Testis (tissue), 5 donors: ENCODE data around the gene DDRGK1. TPM values are rescaled to one million over a fixed set of nuclear protein-coding genes. Genes with fewer than 3 reads are reported as not detected.

Source experiments
- DNase-seq: peaks from one replicate; pipeline ENCODE4 v3.0.0-alpha.2; 2019
- H3K27ac ChIP-seq, 2 donors: fragments of 200-600 bp; sonication (generic); one replicate each; pipeline ENCODE4 v1.5.1; 2019
- H3K27me3 ChIP-seq: fragments of 200-600 bp; sonication (generic); one replicate; pipeline ENCODE4 v1.5.1; 2019
- H3K36me3 ChIP-seq: fragments of 200-600 bp; sonication (generic); one replicate; pipeline ENCODE4 v1.5.1; 2017; ENCODE audit warnings: low read depth; ENCODE audit errors: missing control alignments
- H3K4me1 ChIP-seq: fragments of 200-600 bp; sonication (generic); one replicate; pipeline ENCODE4 v1.5.1; 2019
- H3K4me3 ChIP-seq, 2 donors: fragments of 200-600 bp; sonication (generic); one replicate each; pipeline ENCODE4 v1.5.1; 2017 to 2019
- H3K9me3 ChIP-seq: fragments of 200-600 bp; sonication (generic); one replicate; pipeline ENCODE4 v1.5.1; 2017
- CTCF ChIP-seq, 3 experiments: fragments of 450-650 bp in 2 of 3; fragments of 200-600 bp in 1 of 3; sonication (generic) in 1 of 3; IDR thresholded peaks; one replicate each; pipeline ENCODE4 v1.5.1; 2016 to 2019; ENCODE audit warnings: antibody characterized with exemption in 3 of 3, mild to moderate bottlenecking in 2 of 3, moderate library complexity in 1 of 3
- POLR2A ChIP-seq: fragments of 450-650 bp; IDR thresholded peaks from one replicate; pipeline ENCODE4 v1.6.1; 2017; ENCODE audit warnings: antibody characterized with exemption, mild to moderate bottlenecking, moderate library complexity
- WGBS, 2 donors: methylation state at CpG; one replicate each; pipeline ENCODE4 v1.1.5; 2018; 5-methylcytosine and 5-hydroxymethylcytosine counted together
- intact Hi-C: fragments of 100-400 bp; cut with DNase I; formaldehyde crosslinking; loops from one replicate; pipeline ENCODE4 v1.15.1; 2023; ENCODE audit warnings: low total_unique reads
- long read RNA-seq, 2 donors: transcript quantifications; one replicate each; lab custom pipeline, GENCODE V29; 2026
- polyA plus RNA-seq: library from polyadenylated mRNA; stranded (reverse); fragments of 350-450 nt; fragmentation: Illumina TruSeq; extraction: RNeasy Lipid Tissue Mini Kit (QIAGEN cat#74804); gene quantifications from one replicate; pipeline ENCODE4 v1.2.3, GENCODE V29; 2014; ENCODE audit warnings: low read depth, low replicate concordance; ENCODE audit not compliant: insufficient read depth
- total RNA-seq, 2 donors: library from RNA; depleted of rRNA; stranded (reverse); fragments of >200 nt; gene quantifications; one replicate each; pipeline ENCODE4 v1.2.3, GENCODE V29; 2016

DDRGK1 gene
- total RNA-seq (10 to 100 TPM; 78.9 to 93.8 TPM), polyA plus RNA-seq (57.2 TPM)
- long read RNA-seq, donor 1, transcript DDRGK1-201 (9 exons, 1,306 nt) = major isoform, 32 of 36 reads
- long read RNA-seq, donor 1, partial matches to known transcripts = 0 of 36 reads
- long read RNA-seq, donor 1, other reads (novel, unspliced or antisense) = 0 of 36 reads
- long read RNA-seq, donor 2, transcript DDRGK1-201 (9 exons, 1,306 nt) = major isoform, 12 of 18 reads
- long read RNA-seq, donor 2, partial matches to known transcripts = 5 of 18 reads
- long read RNA-seq, donor 2, other reads (novel, unspliced or antisense) = 0 of 18 reads

- intact Hi-C loops = no loop called here
- TF ChIP-seq POLR2A (no peak), CTCF (IDR thresholded peaks at IDR 0.05) (no peak)
- peak; percentile 93 for DNase-seq
- Histone ChIP-seq H3K4me1 (peaks cover 14% of the 10 kb centered on the region), H3K27me3 (no peaks in the 10 kb centered on the region), H3K9me3 (no peaks in the 10 kb centered on the region), H3K36me3 (no peaks in the 10 kb centered on the region), H3K27ac (peak within 1 kb of the TSS; percentile 90 to 95), H3K4me3 (peak within 1 kb of the TSS; percentile 72 to 83)
- 0% methylated on average over 12 to 48 of the region's 48 CpGs for WGBS, 2 donors
These were observed at the start of gene DDRGK1 for GRCh38 chr20:3204124-3204794. TSS of gene DDRGK1 (minus strand) at chr20:3204682. CDS start at chr20:3204627, 55 bp downstream.

GRCh38 chr20:3251806-3252205, 47.3 kb upstream of the DDRGK1 start:
- TF ChIP-seq POLR2A (no peak), CTCF (IDR thresholded peaks at IDR 0.05) (no peak)
- Histone ChIP-seq H3K4me1 (peaks cover 19% of the 10 kb centered on the region), H3K27ac (no peak overlapping the region), H3K4me3 (no peak overlapping the region), H3K27me3 (no peaks in the 10 kb centered on the region), H3K9me3 (no peaks in the 10 kb centered on the region), H3K36me3 (no peaks in the 10 kb centered on the region)
- peak; percentile 66 for DNase-seq
- intact Hi-C loops = no loop called here
- 21 to 75% methylated on average over 4 to 8 of the region's 8 CpGs for WGBS, 2 donors

- TF ChIP-seq CTCF (IDR thresholded peaks at IDR 0.05) (peak in 2 of 3 experiments; percentile 37 to 50), POLR2A (no peak)
- intact Hi-C loops = no loop called here
- WGBS, 2 donors = 29 to 44% methylated on average over 10 of the region's 10 CpGs
- H3K27ac ChIP-seq = peak overlapping the region in 1 of 2 donors; percentile 15
- no peaks in the 10 kb centered on the region for H3K27me3 ChIP-seq
- peak; percentile 60 for DNase-seq
- H3K4me3 ChIP-seq = no peak overlapping the region
- no peaks in the 10 kb centered on the region for H3K36me3 ChIP-seq
- peaks cover 19% of the 10 kb centered on the region for H3K4me1 ChIP-seq
- no peaks in the 10 kb centered on the region for H3K9me3 ChIP-seq
These were observed 45.6 kb upstream of the DDRGK1 start for GRCh38 chr20:3250091-3250504.

- TF ChIP-seq CTCF (IDR thresholded peaks at IDR 0.05) (no peak), POLR2A (no peak)
- Histone ChIP-seq H3K27me3 (no peaks in the 10 kb centered on the region), H3K9me3 (no peaks in the 10 kb centered on the region), H3K4me3 (peak overlapping the region in 1 of 2 donors; percentile 15), H3K27ac (no peak overlapping the region), H3K4me1 (peaks cover 19% of the 10 kb centered on the region), H3K36me3 (no peaks in the 10 kb centered on the region)
- DNase-seq = peak; percentile 25
- 22 to 48% methylated on average over 18 of the region's 18 CpGs for WGBS, 2 donors
- intact Hi-C loops = no loop called here
These were observed 44.5 kb upstream of the DDRGK1 start for GRCh38 chr20:3248993-3249347.
